HEK293 (cell line): ENCODE measurements around the gene THAP7.

Source experiments
- CTCF ChIA-PET: fragments of 350-600 bp; formaldehyde crosslinking; extraction: SDS; loops from one replicate; lab custom pipeline; 2021; ENCODE audit warnings: antibody characterized with exemption; lab: Yijun Ruan, JAX
- POLR2A ChIA-PET: fragments of 300-600 bp; formaldehyde crosslinking; extraction: SDS; loops from one replicate; lab custom pipeline; 2020; ENCODE audit warnings: antibody characterized with exemption, inconsistent platforms; lab: Yijun Ruan, JAX
- H3K27ac ChIP-seq: fragments of 200-500 bp; sonication (Bioruptor generic); 2 replicates; pipeline ENCODE4 v1.5.1; 2014; ENCODE audit warnings: low read depth, low read length, control low read depth, inconsistent platforms; ENCODE audit errors: extremely low read depth
- H3K36me3 ChIP-seq, 2 experiments: fragments of 200-500 bp in 1 of 2; sonication (Bioruptor generic) in 1 of 2; 1 replicate in 1 of 2; 2 replicates in 1 of 2; pipeline ENCODE4 v1.5.1; 2014 to 2017; ENCODE audit warnings: inconsistent platforms in 2 of 2, low read length in 2 of 2; ENCODE audit not compliant: control insufficient read depth in 2 of 2, insufficient read depth in 1 of 2
- H3K4me1 ChIP-seq: fragments of 200-500 bp; sonication (Bioruptor generic); 2 replicates; pipeline ENCODE4 v1.5.1; 2014; ENCODE audit warnings: mild to moderate bottlenecking, low read length, inconsistent platforms; ENCODE audit not compliant: control insufficient read depth, insufficient read depth
- H3K4me3 ChIP-seq: 2 replicates; pipeline ENCODE4 v1.5.1; 2011; ENCODE audit warnings: low read depth, mild to moderate bottlenecking, control low read depth, low read length, moderate library complexity
- H3K9me3 ChIP-seq: fragments of 200-500 bp; sonication (Bioruptor generic); 2 replicates; pipeline ENCODE4 v1.5.1; 2014; ENCODE audit warnings: low read depth, low read length, inconsistent platforms; ENCODE audit not compliant: control insufficient read depth, insufficient read depth
- BCL11B ChIP-seq: fragments of 450-650 bp; formaldehyde crosslinking; IDR thresholded peaks from 2 replicates; pipeline ENCODE4 v1.5.1; 2016; ENCODE audit warnings: low read depth, missing biosample characterization, missing genetic modification characterization
- EGR2 ChIP-seq: fragments of 450-650 bp; formaldehyde crosslinking; IDR thresholded peaks from 2 replicates; pipeline ENCODE4 v1.5.1; 2016; ENCODE audit warnings: low read depth, missing biosample characterization, missing genetic modification characterization
- MYNN ChIP-seq: fragments of 450-650 bp; formaldehyde crosslinking; IDR thresholded peaks from 2 replicates; pipeline ENCODE4 v1.5.1; 2016; ENCODE audit warnings: missing biosample characterization, missing genetic modification characterization, borderline replicate concordance
- SALL2 ChIP-seq: fragments of 450-650 bp; formaldehyde crosslinking; IDR thresholded peaks from 2 replicates; pipeline ENCODE4 v1.5.0; 2017; ENCODE audit warnings: missing biosample characterization, mild to moderate bottlenecking, missing genetic modification characterization, borderline replicate concordance
- ZBTB17 ChIP-seq: fragments of 450-650 bp; formaldehyde crosslinking; IDR thresholded peaks from 2 replicates; pipeline ENCODE4 v1.5.1; 2016; ENCODE audit warnings: missing biosample characterization, missing genetic modification characterization
- ZBTB20 ChIP-seq: fragments of 450-650 bp; formaldehyde crosslinking; IDR thresholded peaks from 2 replicates; pipeline ENCODE4 v1.5.1; 2016; ENCODE audit warnings: missing biosample characterization, missing genetic modification characterization
- ZFHX2 ChIP-seq: fragments of 450-650 bp; formaldehyde crosslinking; conservative IDR thresholded peaks from 2 replicates; pipeline ENCODE4 v1.5.1; 2016; ENCODE audit warnings: missing biosample characterization, missing genetic modification characterization
- ZIC2 ChIP-seq: fragments of 450-650 bp; formaldehyde crosslinking; IDR thresholded peaks from 2 replicates; pipeline ENCODE4 v1.5.1; 2016; ENCODE audit warnings: missing biosample characterization, missing genetic modification characterization
- ZNF133 ChIP-seq: fragments of 450-650 bp; formaldehyde crosslinking; IDR thresholded peaks from 2 replicates; pipeline ENCODE4 v1.5.1; 2016; ENCODE audit warnings: missing biosample characterization, missing genetic modification characterization
- ZNF169 ChIP-seq: fragments of 450-650 bp; formaldehyde crosslinking; IDR thresholded peaks from 2 replicates; pipeline ENCODE4 v1.5.1; 2016; ENCODE audit warnings: missing biosample characterization, missing genetic modification characterization
- ZNF2 ChIP-seq: fragments of 450-650 bp; formaldehyde crosslinking; IDR thresholded peaks from 2 replicates; pipeline ENCODE4 v1.5.1; 2016; ENCODE audit warnings: missing biosample characterization, missing genetic modification characterization
- ZNF239 ChIP-seq: fragments of 450-650 bp; formaldehyde crosslinking; IDR thresholded peaks from 2 replicates; pipeline ENCODE4 v1.5.1; 2016; ENCODE audit warnings: missing biosample characterization, missing genetic modification characterization
- ZNF335 ChIP-seq: fragments of 450-650 bp; formaldehyde crosslinking; conservative IDR thresholded peaks from 2 replicates; pipeline ENCODE4 v1.5.1; 2016; ENCODE audit warnings: missing biosample characterization, missing genetic modification characterization
- ZNF350 ChIP-seq: fragments of 450-650 bp; formaldehyde crosslinking; IDR thresholded peaks from 2 replicates; pipeline ENCODE4 v1.5.0; 2017; ENCODE audit warnings: missing biosample characterization, mild to moderate bottlenecking, missing genetic modification characterization
- ZNF362 ChIP-seq: fragments of 450-650 bp; formaldehyde crosslinking; IDR thresholded peaks from 2 replicates; pipeline ENCODE4 v1.5.1; 2016; ENCODE audit warnings: missing biosample characterization, missing genetic modification characterization
- ZNF391 ChIP-seq: fragments of 450-650 bp; formaldehyde crosslinking; IDR thresholded peaks from 2 replicates; pipeline ENCODE4 v1.5.1; 2016; ENCODE audit warnings: low read depth, missing biosample characterization, missing genetic modification characterization, borderline replicate concordance
- ZNF426 ChIP-seq: fragments of 450-650 bp; formaldehyde crosslinking; IDR thresholded peaks from 2 replicates; pipeline ENCODE4 v1.5.1; 2017; ENCODE audit warnings: missing biosample characterization, missing genetic modification characterization, mild to moderate bottlenecking, inconsistent platforms, moderate library complexity
- ZNF48 ChIP-seq: fragments of 450-650 bp; formaldehyde crosslinking; IDR thresholded peaks from 2 replicates; pipeline ENCODE4 v1.5.1; 2016; ENCODE audit warnings: missing biosample characterization, missing genetic modification characterization
- ZNF518A ChIP-seq: fragments of 450-650 bp; formaldehyde crosslinking; conservative IDR thresholded peaks from 2 replicates; pipeline ENCODE4 v1.5.1; 2016; ENCODE audit warnings: low read depth, missing biosample characterization, missing genetic modification characterization
- ZNF549 ChIP-seq: fragments of 450-650 bp; IDR thresholded peaks from 2 replicates; pipeline ENCODE4 v1.5.1; 2018; ENCODE audit warnings: missing biosample characterization, missing genetic modification characterization, mild to moderate bottlenecking, inconsistent platforms, moderate library complexity
- ZNF621 ChIP-seq: fragments of 450-650 bp; formaldehyde crosslinking; IDR thresholded peaks from 2 replicates; pipeline ENCODE4 v1.5.1; 2017; ENCODE audit warnings: missing biosample characterization, missing genetic modification characterization
- ZNF639 ChIP-seq: fragments of 450-650 bp; formaldehyde crosslinking; IDR thresholded peaks from 2 replicates; pipeline ENCODE4 v1.5.1; 2016; ENCODE audit warnings: missing biosample characterization, missing genetic modification characterization
- ZNF837 ChIP-seq: fragments of 450-650 bp; formaldehyde crosslinking; IDR thresholded peaks from 2 replicates; pipeline ENCODE4 v1.5.1; 2016; ENCODE audit warnings: missing biosample characterization, missing genetic modification characterization
- ZSCAN23 ChIP-seq: fragments of 450-650 bp; formaldehyde crosslinking; IDR thresholded peaks from 2 replicates; pipeline ENCODE4 v1.5.1; 2016; ENCODE audit warnings: missing biosample characterization, missing genetic modification characterization

Gene THAP7

GRCh38 chr22:20970939-20971657 is 30.8 kb downstream of the THAP7 start:
- H3K4me1 ChIP-seq, result no peaks in the 10 kb centered on the region
- H3K9me3 ChIP-seq, result no peaks in the 10 kb centered on the region
- CTCF ChIA-PET, result interaction anchor here (0.6 to 2.0 kb wide), 5 partner anchors 9 to 545 kb away, joined by 3 to 8 read pairs (median 3); partner anchors contain the start of gene LZTR1
- TF ChIP-seq ZBTB17 (tag by site-specific recombination), result peak; percentile 31; the same call in 1 of the 2 replicates
- peak; percentile 41; the same call in 1 of the 2 replicates for TF ChIP-seq ZFHX2 (tag by site-specific recombination)
- TF ChIP-seq ZNF2 (tag by site-specific recombination), result no peak
- TF ChIP-seq ZNF133 (tag by site-specific recombination), result no peak
- peak; percentile 83 for TF ChIP-seq ZIC2
- no peaks in the 10 kb centered on the region for H3K36me3 ChIP-seq
- POLR2A ChIA-PET, result interaction anchor here (3.4 kb wide), 1 partner anchor 11 kb away, joined by 27 read pairs; the partner anchor contains the start of gene LZTR1
- no peak overlapping the region for H3K27ac ChIP-seq
- no peak overlapping the region for H3K4me3 ChIP-seq

GRCh38 chr22:20968281-20968977 is 33.5 kb downstream of the THAP7 start:
- CTCF ChIA-PET, result interaction anchor here (0.6 to 1.9 kb wide), 6 partner anchors 9 to 102 kb away, joined by 3 to 8 read pairs (median 4); partner anchors contain the start of gene LZTR1
- H3K9me3 ChIP-seq, result no peaks in the 10 kb centered on the region
- TF ChIP-seq ZNF518A (tag by site-specific recombination) (no peak), ZNF426 (tag by site-specific recombination) (no peak), ZNF621 (no peak), EGR2 (tag by site-specific recombination) (no peak), ZNF362 (no peak), ZFHX2 (tag by site-specific recombination) (no peak), ZNF239 (tag by site-specific recombination) (no peak), ZNF335 (tag by site-specific recombination) (no peak), ZBTB20 (tag by site-specific recombination) (no peak), ZNF837 (tag by site-specific recombination) (no peak), ZNF48 (tag by site-specific recombination) (no peak), ZNF169 (no peak), ZNF549 (tag by site-specific recombination) (no peak), MYNN (no peak), ZNF639 (no peak), ZSCAN23 (tag by site-specific recombination) (no peak), SALL2 (tag by site-specific recombination) (no peak), BCL11B (tag by site-specific recombination) (no peak), ZNF391 (tag by site-specific recombination) (no peak), ZNF350 (tag by site-specific recombination) (no peak)
- no peak overlapping the region for H3K4me3 ChIP-seq
- no peaks in the 10 kb centered on the region for H3K36me3 ChIP-seq
- H3K4me1 ChIP-seq, result no peaks in the 10 kb centered on the region
- no peak overlapping the region for H3K27ac ChIP-seq
- POLR2A ChIA-PET, result interaction anchor here (3.4 kb wide), 1 partner anchor 14 kb away, joined by 19 read pairs; the partner anchor contains the start of gene LZTR1
